AG09319 (cell line): ENCODE data around the gene TECPR1.

Experiments used
- DNase-seq: peaks from one replicate; pipeline ENCODE4 v3.0.0-alpha.2; 2010; ENCODE audit warnings: low read depth; ENCODE audit errors: extremely low read depth
- TF ChIP-seq, protein P1 (sequence below): IDR thresholded peaks from 2 replicates; pipeline ENCODE4 v1.5.1; 2011; ENCODE audit warnings: low read depth, mild to moderate bottlenecking, inconsistent platforms, low read length, moderate library complexity

TECPR1 gene

DNA sequence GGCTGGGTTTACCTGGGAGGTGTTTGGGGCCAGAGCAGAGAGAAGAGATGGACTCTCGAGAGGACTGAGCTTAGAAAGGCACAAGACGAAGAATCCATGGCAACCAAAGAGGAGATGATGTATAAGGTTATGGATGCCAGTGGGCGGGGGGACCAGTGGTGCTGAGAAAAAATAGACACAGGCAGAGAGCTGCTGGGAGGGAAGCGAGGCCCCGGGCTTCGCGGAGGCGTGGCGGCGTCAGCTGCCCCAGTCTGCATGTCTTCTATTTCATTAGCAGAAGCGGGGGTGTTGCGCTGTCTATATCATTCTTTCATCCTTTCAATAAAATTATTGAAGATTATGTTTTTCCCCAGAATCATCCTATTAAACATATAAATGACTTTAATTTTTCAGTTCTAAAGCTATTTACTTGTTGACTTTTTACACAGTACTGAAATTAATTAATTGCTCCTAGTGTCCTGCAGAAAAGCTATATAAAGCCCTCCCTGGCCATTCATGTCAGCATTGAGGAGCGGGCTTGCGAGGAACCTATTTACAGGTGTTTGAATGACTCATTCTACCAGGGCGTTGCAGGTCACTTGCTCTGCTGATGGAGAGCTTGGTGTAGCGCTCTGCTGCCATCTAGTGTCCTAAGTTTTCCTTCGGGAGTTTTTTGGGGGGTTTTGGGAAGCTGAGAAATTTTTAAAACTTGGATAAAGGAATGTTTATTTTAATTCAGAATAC lies 83.7 kb downstream of the TECPR1 start:
- peak; percentile 18 for DNase-seq
- TF ChIP-seq, protein P1, sequence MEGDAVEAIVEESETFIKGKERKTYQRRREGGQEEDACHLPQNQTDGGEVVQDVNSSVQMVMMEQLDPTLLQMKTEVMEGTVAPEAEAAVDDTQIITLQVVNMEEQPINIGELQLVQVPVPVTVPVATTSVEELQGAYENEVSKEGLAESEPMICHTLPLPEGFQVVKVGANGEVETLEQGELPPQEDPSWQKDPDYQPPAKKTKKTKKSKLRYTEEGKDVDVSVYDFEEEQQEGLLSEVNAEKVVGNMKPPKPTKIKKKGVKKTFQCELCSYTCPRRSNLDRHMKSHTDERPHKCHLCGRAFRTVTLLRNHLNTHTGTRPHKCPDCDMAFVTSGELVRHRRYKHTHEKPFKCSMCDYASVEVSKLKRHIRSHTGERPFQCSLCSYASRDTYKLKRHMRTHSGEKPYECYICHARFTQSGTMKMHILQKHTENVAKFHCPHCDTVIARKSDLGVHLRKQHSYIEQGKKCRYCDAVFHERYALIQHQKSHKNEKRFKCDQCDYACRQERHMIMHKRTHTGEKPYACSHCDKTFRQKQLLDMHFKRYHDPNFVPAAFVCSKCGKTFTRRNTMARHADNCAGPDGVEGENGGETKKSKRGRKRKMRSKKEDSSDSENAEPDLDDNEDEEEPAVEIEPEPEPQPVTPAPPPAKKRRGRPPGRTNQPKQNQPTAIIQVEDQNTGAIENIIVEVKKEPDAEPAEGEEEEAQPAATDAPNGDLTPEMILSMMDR, result peak; percentile 84

DNA sequence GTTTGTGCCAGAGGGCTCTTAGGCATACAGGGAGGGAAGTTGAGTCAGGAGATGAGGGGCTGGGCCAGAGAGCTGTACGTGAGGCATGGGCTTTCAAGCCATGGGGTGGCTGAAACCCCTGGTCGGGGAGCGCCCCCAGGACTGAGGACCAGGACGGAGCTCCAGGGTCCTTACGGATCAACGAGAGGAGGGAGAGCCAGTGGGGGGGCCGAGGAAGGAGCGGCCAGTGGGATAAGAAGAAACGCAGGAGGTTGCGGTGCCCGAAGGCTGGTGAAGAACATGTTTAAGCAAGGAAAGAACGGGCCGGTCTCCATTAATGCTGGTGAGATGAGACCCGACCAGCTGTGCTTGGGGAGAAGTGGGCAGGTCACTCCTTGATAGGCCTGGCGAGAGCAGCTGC lies 84.4 kb downstream of the TECPR1 start:
- DNase-seq, result no peak
- TF ChIP-seq, protein P1, result no peak

DNA sequence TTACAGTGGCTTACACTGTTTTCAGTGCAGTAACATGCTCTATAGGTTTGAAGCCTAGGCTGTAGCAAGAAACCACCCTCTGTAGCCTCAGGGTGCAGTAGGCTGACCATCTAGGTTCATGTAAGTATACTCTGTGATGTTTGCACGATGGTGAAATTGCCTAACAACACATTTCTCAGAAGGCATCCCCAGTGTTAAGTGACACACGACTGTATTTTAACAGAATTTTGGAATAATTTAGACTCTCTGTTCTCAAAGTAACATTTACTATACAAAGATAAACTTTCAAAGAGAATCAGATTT lies 85.4 kb downstream of the TECPR1 start:
- TF ChIP-seq, protein P1, result no peak
- DNase-seq, result no peak

DNA sequence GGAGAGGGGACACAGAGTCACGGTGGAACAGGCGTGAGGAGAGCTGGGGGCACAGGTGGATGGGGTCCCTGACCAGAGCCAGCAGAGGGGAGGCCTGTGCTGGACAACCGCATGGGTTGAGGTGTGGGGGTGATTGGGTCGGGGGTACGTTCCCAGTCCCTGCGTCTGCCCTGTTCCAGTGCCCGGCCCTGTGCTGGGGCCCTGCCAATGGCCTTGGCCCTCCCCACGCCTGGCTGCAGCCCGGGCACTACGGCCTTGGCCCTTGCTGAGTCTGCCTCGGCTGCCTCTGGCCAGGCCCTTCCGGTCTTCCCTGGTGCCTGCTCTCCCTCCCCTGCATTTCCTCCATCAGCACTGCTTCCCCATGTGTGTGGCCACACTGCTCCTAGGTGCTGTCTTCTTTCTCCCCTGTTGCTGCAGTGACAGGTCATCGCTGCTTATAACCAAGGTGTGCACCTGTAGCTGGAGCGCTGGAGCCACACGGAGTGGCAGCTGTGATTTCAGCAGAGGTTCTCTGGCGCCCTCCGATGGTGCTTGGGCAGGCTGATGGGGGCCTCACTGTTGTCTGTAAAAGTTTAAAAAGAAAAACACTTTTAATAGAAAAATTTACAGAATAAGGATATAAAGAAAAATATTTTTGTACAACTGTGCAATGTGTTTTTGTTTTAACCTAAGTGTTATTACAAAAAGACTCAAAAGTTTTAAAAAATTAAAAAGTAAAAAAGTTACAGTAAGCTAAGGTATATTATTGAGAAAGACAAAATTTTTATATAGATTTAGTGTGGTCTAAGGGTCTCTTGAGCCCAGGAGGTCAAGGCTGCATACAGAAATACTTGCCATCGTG lies 86.0 kb downstream of the TECPR1 start:
- no peak for DNase-seq
- TF ChIP-seq, protein P1, result peak; percentile 51
